ENCODE measurements around the gene COL26A1. TPM values are rescaled to one million over a fixed set of nuclear protein-coding genes. Genes with fewer than 3 reads are reported as not detected.
"Not testable (repeated sequence)": the region's sequence is repeated elsewhere in the genome, so short reads cannot be mapped to it uniquely, and the experiment has no call there.

Gene COL26A1
- total and polyA plus RNA-seq, 7 experiments from 2014 or later, result 0.24 TPM; not detected in 6

DNA sequence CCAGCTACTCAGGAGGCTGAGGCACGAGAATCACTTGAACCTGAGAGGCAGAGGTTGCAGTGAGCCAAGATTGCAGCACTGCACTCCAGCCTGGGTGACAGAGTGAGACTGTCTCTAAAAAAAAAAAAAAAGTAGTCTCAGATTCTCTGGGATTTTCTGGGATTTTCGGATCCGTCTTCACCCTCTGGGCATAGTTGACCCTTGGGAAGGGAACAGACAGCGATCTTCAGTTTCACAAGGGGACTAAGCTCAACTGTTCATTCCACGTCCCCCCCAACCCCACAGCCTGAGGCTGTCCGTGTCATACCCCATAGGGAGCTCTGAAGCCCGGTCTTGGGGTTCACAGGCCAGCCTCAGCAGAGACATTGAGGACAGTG, 123.4 kb downstream of the COL26A1 start:
- H3K4me1 ChIP-seq (ENCODE audit: control insufficient read depth in 2 of 2, insufficient read depth in 2 of 2, low read length in 2 of 2); H3K27ac ChIP-seq (ENCODE audit: low read depth, low read length); H3K36me3 Mint-ChIP-seq; DNase-seq; H3K36me3 ChIP-seq (ENCODE audit: control insufficient read depth in 2 of 3, insufficient read depth in 3 of 3, low read length in 3 of 3); ATAC-seq; H3K4me1 Mint-ChIP-seq; H3K4me3 ChIP-seq (ENCODE audit: low read length); H3K27me3 ChIP-seq (ENCODE audit: control insufficient read depth in 2 of 2, insufficient read depth in 2 of 2, low read length in 2 of 2); H3K27ac Mint-ChIP-seq; H3K9me3 ChIP-seq (ENCODE audit: control insufficient read depth in 2 of 3, low read length in 3 of 3); H3K9me3 Mint-ChIP-seq; H3K4me3 Mint-ChIP-seq; intact Hi-C loops (cut with micrococcal nuclease); POLR2A ChIA-PET: not testable (repeated sequence)
- H3K27me3 Mint-ChIP-seq, result peaks cover 0 to 14% (median 5%) of the 10 kb centered on the region in 5 donors
- CTCF ChIA-PET, result interaction anchor here (0.6 to 0.7 kb wide), 2 partner anchors 114 to 907 kb away, joined by 3 read pairs; no protein-coding TSS in a partner anchor

DNA sequence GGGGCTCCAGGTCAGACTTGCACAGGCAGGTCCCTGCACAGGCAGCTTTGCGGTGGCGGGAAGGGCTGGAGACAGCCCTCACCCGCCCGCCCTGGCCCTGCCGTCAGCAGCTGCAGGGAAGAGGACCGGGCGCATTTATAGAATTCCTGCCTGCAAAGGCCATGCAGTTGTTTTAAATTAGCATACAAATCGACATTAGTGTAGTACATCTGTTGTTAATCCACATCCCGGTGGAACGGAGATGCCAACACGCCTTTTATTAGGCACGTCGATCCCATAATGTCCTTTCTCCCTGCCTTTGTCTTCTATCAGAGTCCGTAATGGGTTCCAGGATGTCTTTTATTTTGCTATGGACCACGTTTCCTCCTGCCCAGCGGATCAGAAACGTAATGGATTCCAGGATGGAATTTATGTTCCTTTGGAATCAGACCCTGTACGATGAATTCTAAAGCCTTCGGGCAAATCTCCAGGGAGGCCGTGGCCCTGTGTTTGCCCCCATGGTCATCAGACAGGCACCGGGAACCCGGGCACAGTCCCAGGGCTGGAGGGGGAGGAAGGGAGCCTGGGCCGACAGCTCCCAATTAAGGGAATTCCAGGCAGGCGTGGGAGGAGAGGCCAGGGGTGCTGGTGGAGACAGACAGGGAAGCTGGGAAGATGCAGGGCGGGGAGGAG, 123.9 kb downstream of the COL26A1 start:
- Histone ChIP-seq H3K27ac (ENCODE audit: low read depth, low read length) (no peak overlapping the region), H3K36me3 (ENCODE audit: control insufficient read depth in 2 of 3, insufficient read depth in 3 of 3, low read length in 3 of 3) (no peaks in the 10 kb centered on the region), H3K9me3 (ENCODE audit: control insufficient read depth in 2 of 3, low read length in 3 of 3) (no peaks in the 10 kb centered on the region), H3K4me1 (ENCODE audit: control insufficient read depth in 2 of 2, insufficient read depth in 2 of 2, low read length in 2 of 2) (no peaks in the 10 kb centered on the region), H3K4me3 (ENCODE audit: low read length) (no peak overlapping the region), H3K27me3 (ENCODE audit: control insufficient read depth in 2 of 2, insufficient read depth in 2 of 2, low read length in 2 of 2) (no peaks in the 10 kb centered on the region)
- H3K4me1 Mint-ChIP-seq, result no peaks in the 10 kb centered on the region
- peaks cover 0 to 14% (median 5%) of the 10 kb centered on the region in 5 donors for H3K27me3 Mint-ChIP-seq
- no peak for ATAC-seq
- H3K9me3 Mint-ChIP-seq, result peaks cover 0 to 2% (median 0%) of the 10 kb centered on the region in 11 donors
- no peak overlapping the region for H3K4me3 Mint-ChIP-seq
- no peak overlapping the region for H3K27ac Mint-ChIP-seq
- intact Hi-C loops (cut with micrococcal nuclease), result no loop called here
- ChIA-PET POLR2A (no interaction called here), CTCF (interaction anchor here (0.6 to 0.7 kb wide), 2 partner anchors 115 to 906 kb away, joined by 3 read pairs; no protein-coding TSS in a partner anchor)
- DNase-seq, result no peak
- H3K36me3 Mint-ChIP-seq, result no peaks in the 10 kb centered on the region

DNA sequence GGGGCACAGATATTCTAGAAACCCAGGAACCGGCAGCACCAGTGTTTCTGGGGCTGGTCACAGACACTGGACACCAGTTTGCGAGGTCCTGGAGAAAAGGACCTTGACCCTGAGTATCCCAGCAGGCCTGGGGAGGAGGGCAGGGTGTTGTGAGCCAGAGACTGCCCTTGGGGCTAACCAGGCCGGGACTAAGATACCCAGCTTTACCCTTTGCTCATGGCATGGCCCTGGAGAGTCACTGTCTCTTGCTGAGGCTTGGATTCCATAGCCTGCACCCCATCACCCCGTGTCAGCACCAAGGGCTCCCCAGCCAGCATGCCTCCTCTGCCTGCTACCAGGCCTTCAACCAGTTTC, 124.4 kb downstream of the COL26A1 start:
- H3K27ac ChIP-seq (ENCODE audit: low read depth, low read length), result no peak overlapping the region
- Mint-ChIP-seq H3K4me3 (no peak overlapping the region), H3K4me1 (no peaks in the 10 kb centered on the region), H3K36me3 (no peaks in the 10 kb centered on the region), H3K9me3 (peaks cover 0 to 2% (median 0%) of the 10 kb centered on the region in 11 donors), H3K27me3 (peaks cover 0 to 18% (median 4%) of the 10 kb centered on the region in 5 donors), H3K27ac (no peak overlapping the region)
- H3K9me3 ChIP-seq (ENCODE audit: control insufficient read depth in 2 of 3, low read length in 3 of 3), result no peaks in the 10 kb centered on the region
- POLR2A ChIA-PET, result no interaction called here
- intact Hi-C loops (cut with micrococcal nuclease), result no loop called here
- CTCF ChIA-PET, result no interaction called here
- H3K4me1 ChIP-seq (ENCODE audit: control insufficient read depth in 2 of 2, insufficient read depth in 2 of 2, low read length in 2 of 2), result no peaks in the 10 kb centered on the region
- ATAC-seq (no peak), DNase-seq (no peak)
- no peak overlapping the region for H3K4me3 ChIP-seq (ENCODE audit: low read length)
- no peaks in the 10 kb centered on the region for H3K27me3 ChIP-seq (ENCODE audit: control insufficient read depth in 2 of 2, insufficient read depth in 2 of 2, low read length in 2 of 2)
- no peaks in the 10 kb centered on the region for H3K36me3 ChIP-seq (ENCODE audit: control insufficient read depth in 2 of 3, insufficient read depth in 3 of 3, low read length in 3 of 3)

DNA sequence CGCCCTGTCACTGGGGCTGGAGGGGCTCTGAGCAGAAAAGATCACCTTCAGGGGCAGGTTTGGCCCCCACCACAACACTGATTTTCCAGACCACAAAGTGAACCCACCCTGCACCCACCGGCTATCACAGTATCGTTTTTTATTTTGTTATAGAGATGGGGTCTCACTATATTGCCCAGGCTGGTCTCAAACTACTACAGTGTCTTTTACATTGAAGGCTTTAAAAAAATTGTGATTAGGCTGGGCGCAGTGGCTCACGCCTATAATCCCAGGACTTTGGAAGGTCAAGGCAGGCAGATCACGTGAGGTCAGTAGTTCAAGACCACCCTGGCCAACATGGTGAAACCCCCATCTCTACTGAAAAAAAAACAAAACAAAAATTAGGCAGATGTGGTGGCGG, 125.1 kb downstream of the COL26A1 start:
- Mint-ChIP-seq H3K36me3 (no peaks in the 10 kb centered on the region), H3K27me3 (peaks cover 0 to 18% (median 0%) of the 10 kb centered on the region in 5 donors), H3K27ac (no peak overlapping the region), H3K4me1 (no peaks in the 10 kb centered on the region), H3K9me3 (peaks cover 0 to 2% (median 0%) of the 10 kb centered on the region in 11 donors), H3K4me3 (no peak overlapping the region)
- Histone ChIP-seq H3K36me3 (ENCODE audit: control insufficient read depth in 2 of 3, insufficient read depth in 3 of 3, low read length in 3 of 3) (no peaks in the 10 kb centered on the region), H3K4me1 (ENCODE audit: control insufficient read depth in 2 of 2, insufficient read depth in 2 of 2, low read length in 2 of 2) (no peaks in the 10 kb centered on the region), H3K27me3 (ENCODE audit: control insufficient read depth in 2 of 2, insufficient read depth in 2 of 2, low read length in 2 of 2) (no peaks in the 10 kb centered on the region), H3K27ac (ENCODE audit: low read depth, low read length) (no peak overlapping the region), H3K9me3 (ENCODE audit: control insufficient read depth in 2 of 3, low read length in 3 of 3) (no peaks in the 10 kb centered on the region), H3K4me3 (ENCODE audit: low read length) (no peak overlapping the region)
- ATAC-seq, result no peak
- intact Hi-C loops (cut with micrococcal nuclease), result no loop called here
- DNase-seq, result no peak
- POLR2A ChIA-PET, result no interaction called here
- CTCF ChIA-PET, result interaction anchor here (0.6 to 0.7 kb wide), 2 partner anchors 106 to 1720 kb away, joined by 3 to 6 read pairs; no protein-coding TSS in a partner anchor

DNA sequence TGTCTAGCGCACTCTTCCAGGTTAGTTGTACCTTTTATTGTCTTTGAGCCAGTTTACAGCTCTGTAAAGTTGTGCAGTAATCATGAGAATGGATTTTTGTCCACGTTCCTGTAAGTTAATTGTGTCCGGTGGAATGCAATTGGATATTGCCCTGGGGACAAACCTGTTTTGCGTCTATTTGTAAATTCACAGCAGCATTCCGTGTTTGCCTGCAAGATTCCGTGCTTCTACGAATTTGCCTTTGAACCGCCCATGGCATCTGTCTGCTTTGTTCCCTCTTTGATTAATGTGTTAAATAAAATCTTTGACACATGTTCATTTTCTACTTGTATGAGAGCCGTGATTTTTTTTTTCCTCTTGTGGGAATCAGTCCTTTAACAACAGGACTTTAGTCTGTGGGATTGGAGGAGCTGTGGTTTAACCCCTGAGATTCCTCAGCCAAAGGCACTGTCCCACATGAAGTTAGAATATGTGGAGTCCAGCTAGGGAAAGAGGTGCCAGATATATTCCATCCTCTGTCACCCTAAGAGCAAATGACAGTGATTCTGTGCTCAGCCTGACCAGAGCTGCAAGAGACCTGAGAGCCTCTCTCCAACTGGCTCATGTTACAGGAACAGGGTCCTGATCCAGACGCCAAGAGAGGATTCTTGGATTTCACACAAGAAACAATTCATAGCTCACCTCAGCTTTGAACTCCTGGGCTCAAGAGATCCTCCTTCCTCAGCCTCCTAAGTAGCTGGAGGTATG, 126.3 kb downstream of the COL26A1 start:
- ChIA-PET POLR2A (interaction anchor here (0.6 kb wide), 1 partner anchor 100 kb away, joined by 8 read pairs; no protein-coding TSS in a partner anchor), CTCF (no interaction called here)
- Mint-ChIP-seq H3K36me3 (no peaks in the 10 kb centered on the region), H3K4me1 (no peaks in the 10 kb centered on the region), H3K9me3 (peaks cover 0 to 2% (median 0%) of the 10 kb centered on the region in 11 donors), H3K27ac (no peak overlapping the region), H3K4me3 (no peak overlapping the region), H3K27me3 (peaks cover 0 to 18% (median 3%) of the 10 kb centered on the region in 5 donors)
- ATAC-seq (no peak), DNase-seq (no peak)
- Histone ChIP-seq H3K36me3 (ENCODE audit: control insufficient read depth in 2 of 3, insufficient read depth in 3 of 3, low read length in 3 of 3) (no peaks in the 10 kb centered on the region), H3K27me3 (ENCODE audit: control insufficient read depth in 2 of 2, insufficient read depth in 2 of 2, low read length in 2 of 2) (no peaks in the 10 kb centered on the region), H3K4me3 (ENCODE audit: low read length) (no peak overlapping the region), H3K4me1 (ENCODE audit: control insufficient read depth in 2 of 2, insufficient read depth in 2 of 2, low read length in 2 of 2) (no peaks in the 10 kb centered on the region), H3K9me3 (ENCODE audit: control insufficient read depth in 2 of 3, low read length in 3 of 3) (no peaks in the 10 kb centered on the region), H3K27ac (ENCODE audit: low read depth, low read length) (no peak overlapping the region)
- intact Hi-C loops (cut with micrococcal nuclease), result no loop called here

DNA sequence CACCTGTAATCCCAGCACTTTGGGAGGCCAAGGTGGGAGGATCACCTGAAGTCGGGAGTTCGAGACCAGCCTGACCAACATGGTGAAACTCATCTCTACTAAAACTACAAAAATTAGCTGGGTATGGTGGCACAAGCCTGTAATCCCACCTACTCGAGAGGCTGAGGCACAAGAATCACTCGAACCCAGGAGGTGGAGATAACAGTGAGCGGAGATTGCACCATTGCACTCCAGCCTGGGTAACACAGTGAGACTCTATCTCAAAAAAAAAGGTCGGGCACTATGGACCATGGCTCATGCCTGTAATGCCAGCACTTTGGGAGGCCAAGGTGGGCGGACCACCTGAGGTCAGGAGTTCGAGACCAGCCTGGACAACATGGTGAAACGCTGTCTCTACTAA, 127.8 kb downstream of the COL26A1 start:
- intact Hi-C loops (cut with micrococcal nuclease); H3K27ac ChIP-seq (ENCODE audit: low read depth, low read length); H3K27me3 ChIP-seq (ENCODE audit: control insufficient read depth in 2 of 2, insufficient read depth in 2 of 2, low read length in 2 of 2); H3K27ac Mint-ChIP-seq; H3K4me3 Mint-ChIP-seq; DNase-seq; H3K36me3 Mint-ChIP-seq; H3K9me3 ChIP-seq (ENCODE audit: control insufficient read depth in 2 of 3, low read length in 3 of 3); H3K9me3 Mint-ChIP-seq; ATAC-seq; H3K36me3 ChIP-seq (ENCODE audit: control insufficient read depth in 2 of 3, insufficient read depth in 3 of 3, low read length in 3 of 3); POLR2A ChIA-PET; H3K4me1 ChIP-seq (ENCODE audit: control insufficient read depth in 2 of 2, insufficient read depth in 2 of 2, low read length in 2 of 2); H3K4me3 ChIP-seq (ENCODE audit: low read length); CTCF ChIA-PET; H3K4me1 Mint-ChIP-seq: not testable (repeated sequence)
- peaks cover 0 to 12% (median 3%) of the 10 kb centered on the region in 5 donors for H3K27me3 Mint-ChIP-seq

DNA sequence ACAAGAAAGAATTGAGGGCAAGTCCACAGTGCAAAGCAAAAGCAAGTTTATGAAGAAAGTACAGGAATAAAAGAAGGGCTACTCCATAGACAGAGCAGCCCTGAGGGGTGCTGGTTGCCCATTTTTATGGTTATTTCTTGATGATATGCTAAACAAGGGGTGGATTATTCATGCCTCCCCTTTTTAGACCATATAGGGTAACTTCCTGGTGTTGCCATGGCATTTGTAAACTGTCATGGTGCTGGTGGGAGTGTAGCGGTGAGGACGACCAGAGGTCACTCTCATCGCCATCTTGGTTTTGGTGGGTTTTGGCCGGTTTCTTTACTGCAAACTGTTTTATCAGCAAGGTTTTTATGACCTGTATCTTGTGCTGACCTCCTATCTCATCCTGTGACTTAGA, 128.8 kb downstream of the COL26A1 start:
- intact Hi-C loops (cut with micrococcal nuclease); H3K27ac Mint-ChIP-seq; DNase-seq; H3K9me3 ChIP-seq (ENCODE audit: control insufficient read depth in 2 of 3, low read length in 3 of 3); H3K4me3 Mint-ChIP-seq; H3K36me3 Mint-ChIP-seq; H3K4me1 Mint-ChIP-seq; H3K36me3 ChIP-seq (ENCODE audit: control insufficient read depth in 2 of 3, insufficient read depth in 3 of 3, low read length in 3 of 3); H3K27me3 ChIP-seq (ENCODE audit: control insufficient read depth in 2 of 2, insufficient read depth in 2 of 2, low read length in 2 of 2); POLR2A ChIA-PET; H3K4me1 ChIP-seq (ENCODE audit: control insufficient read depth in 2 of 2, insufficient read depth in 2 of 2, low read length in 2 of 2); H3K9me3 Mint-ChIP-seq; H3K27ac ChIP-seq (ENCODE audit: low read depth, low read length); H3K4me3 ChIP-seq (ENCODE audit: low read length); CTCF ChIA-PET; ATAC-seq: not testable (repeated sequence)
- H3K27me3 Mint-ChIP-seq, result peaks cover 0 to 12% (median 3%) of the 10 kb centered on the region in 5 donors

All from naive thymus-derived CD4-positive, alpha-beta T cell (primary cell).